Prostate gland (tissue), 2 donors: Measurements from ENCODE around the gene ENHO.
"Not testable (repeated sequence)": the region's sequence is repeated elsewhere in the genome, so short reads cannot be mapped to it uniquely, and the experiment has no call there.

Experiments used
- CTCF ChIP-seq, 4 experiments: fragments of 200-600 bp in 2 of 4; fragments of 450-650 bp in 2 of 4; sonication (generic) in 2 of 4; IDR thresholded peaks; 1 replicate in 3 of 4; 2 replicates in 1 of 4; pipeline ENCODE4 v1.5.1; 2016 to 2019; ENCODE audit warnings: antibody characterized with exemption in 4 of 4, mild to moderate bottlenecking in 2 of 4, moderate library complexity in 2 of 4
- POLR2A ChIP-seq: fragments of 450-650 bp; IDR thresholded peaks from one replicate; pipeline ENCODE4 v1.6.1; 2016; ENCODE audit warnings: antibody characterized with exemption, mild to moderate bottlenecking
- POLR2AphosphoS5 ChIP-seq: sonication (generic); formaldehyde crosslinking; IDR thresholded peaks from one replicate; pipeline ENCODE4 v1.6.1; 2017; ENCODE audit warnings: antibody characterized with exemption

GRCh38 chr9:34482746-34483145, 40.0 kb downstream of the ENHO start:
- not testable (repeated sequence) for TF ChIP-seq CTCF (IDR thresholded peaks at IDR 0.05); POLR2A; POLR2AphosphoS5
